Midbrain (tissue), 1 donor: Measurements from ENCODE around the gene E2F2.

Experiments
- DNase-seq: peaks from one replicate; lab custom pipeline; 2025; lab: John Stamatoyannopoulos, UW

The E2F2 gene

DNA sequence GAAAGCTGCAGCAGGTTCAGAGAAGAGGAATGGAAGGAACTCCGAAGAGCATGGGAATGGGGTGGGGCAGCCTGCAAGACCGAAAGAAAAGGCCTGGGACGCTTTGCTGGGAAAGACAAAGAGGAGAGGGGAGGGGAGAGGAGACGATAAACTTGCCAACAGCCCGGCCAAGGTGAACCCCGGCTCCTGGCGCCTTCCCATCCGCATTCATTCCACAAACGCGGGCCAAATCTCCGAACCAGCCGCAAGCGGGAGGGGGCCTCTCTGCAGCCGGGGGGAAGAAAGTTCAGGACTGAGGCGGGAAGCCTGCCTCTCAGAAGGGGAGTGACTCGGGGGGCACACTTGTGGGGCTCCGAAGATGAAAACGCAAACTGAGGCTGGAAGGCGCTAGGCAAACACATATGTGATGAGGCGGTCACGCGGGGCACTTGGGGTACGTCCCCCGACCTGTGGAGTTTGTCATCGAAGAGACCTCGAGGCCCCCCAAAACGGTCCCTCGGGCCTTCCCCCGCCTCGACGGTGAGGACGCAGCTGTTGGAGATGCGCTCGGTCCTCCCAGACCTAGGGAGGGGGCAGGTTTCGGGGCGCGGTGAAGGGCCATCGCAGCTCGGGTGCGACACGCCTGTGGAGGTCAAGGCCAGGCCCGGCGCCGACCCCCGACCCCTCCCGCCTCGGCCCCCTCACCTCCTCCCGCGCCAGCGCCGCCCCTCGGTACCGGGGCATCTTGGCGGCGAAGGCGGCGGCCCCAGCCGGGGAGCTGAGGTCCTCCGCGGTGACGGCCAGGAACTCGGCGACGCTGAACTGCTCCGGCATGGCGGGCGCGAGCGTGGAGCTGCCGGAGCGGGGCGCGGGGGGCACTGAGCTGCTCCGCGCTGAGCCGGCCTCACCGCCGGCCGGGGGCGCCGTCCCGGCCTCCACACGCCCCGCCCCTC, 47.4 kb downstream of the E2F2 start, which contains the start of gene ASAP3:
Gene ASAP3 (minus strand): TSS at position 859 of the 932 bp plus-strand sequence. CDS start 46 bp downstream, at position 813.
- peak; percentile 35 for DNase-seq

GRCh38 chr1:23481904-23482303, 49.1 kb downstream of the E2F2 start:
- no peak for DNase-seq

- no peak for DNase-seq
These were observed 49.9 kb downstream of the E2F2 start for GRCh38 chr1:23481026-23481597.

DNA sequence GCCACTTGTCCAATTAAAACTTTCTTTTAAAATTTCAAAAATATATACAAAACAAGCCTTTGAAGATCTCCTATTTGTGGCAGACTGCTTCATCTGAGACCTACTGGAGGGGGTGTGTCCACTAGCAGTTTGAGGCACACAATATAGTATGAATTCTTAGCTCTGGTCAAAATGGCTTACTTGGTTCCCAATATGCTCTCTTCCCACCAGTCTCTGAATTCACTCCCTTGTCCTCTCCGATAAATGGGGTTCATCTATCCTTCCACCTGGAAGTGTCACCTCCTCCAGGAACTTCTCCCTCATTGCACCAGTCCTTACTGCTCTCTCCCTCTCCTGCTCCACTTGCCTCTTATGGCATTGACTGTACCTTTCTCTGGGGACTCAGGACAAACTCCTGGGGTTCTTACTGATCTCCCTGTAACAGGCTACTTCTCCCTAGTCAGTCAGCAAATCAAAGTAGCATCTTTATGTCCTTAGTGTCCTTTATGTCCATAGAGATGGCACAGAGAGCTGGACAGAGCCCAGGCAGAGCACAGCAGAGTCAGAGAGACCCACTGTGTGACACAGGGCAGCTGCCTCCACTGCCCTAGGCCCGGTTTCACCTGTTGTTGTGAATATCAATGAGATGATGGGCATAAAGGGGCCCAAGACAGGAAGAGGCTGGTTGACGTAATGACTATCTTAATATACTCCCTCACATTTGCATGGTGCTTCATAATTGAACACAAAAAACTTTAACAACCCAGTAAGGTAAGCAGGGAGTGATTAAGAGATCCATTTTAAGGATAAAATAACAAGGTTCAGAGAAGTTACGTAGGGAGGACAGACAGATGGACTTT, 50.6 kb downstream of the E2F2 start:
- no peak for DNase-seq

- no peak for DNase-seq
These were observed 51.4 kb downstream of the E2F2 start for GRCh38 chr1:23479666-23479941.

- peak; percentile 42 for DNase-seq
These were observed 52.0 kb downstream of the E2F2 start for GRCh38 chr1:23478896-23479665.

DNA sequence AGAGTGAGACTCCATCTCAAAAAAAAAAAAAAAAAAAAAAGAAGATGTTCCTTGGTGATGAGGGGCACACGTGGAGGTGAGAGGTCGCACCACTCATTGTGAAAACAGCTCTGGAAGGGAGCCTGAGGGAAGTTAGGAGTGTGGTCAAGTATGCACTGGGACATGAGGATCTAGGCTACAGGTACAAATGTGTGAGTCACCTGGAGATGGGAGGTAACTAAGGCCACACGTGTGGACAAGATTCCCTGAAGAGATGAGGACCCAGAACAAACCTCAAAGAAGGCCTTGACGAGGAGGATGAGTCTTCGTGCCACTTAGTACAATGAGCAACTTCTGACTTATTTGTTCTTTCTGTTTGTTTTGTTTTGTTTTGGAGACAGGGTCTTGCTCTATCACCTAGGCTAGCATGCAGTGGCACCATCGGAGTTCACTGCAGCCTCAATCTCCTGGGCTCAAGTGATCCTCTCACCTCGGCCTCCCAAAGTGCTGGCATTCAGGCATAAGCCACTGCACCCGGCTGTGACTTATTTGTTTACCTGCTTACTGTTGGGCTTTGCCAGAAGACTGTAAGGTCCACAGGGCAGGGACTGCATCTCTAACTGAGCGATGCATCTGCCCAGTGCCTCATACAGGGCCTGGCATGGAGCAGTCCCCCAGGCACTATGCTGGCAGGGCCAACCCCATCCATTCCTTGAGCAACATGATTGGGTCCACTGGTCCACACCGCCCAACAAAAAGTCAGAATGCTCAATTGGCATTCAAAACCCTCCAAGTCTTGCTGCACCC, 53.5 kb downstream of the E2F2 start:
- DNase-seq, result no peak

GRCh38 chr1:23475641-23476040, 55.4 kb downstream of the E2F2 start:
- DNase-seq, result no peak

DNA sequence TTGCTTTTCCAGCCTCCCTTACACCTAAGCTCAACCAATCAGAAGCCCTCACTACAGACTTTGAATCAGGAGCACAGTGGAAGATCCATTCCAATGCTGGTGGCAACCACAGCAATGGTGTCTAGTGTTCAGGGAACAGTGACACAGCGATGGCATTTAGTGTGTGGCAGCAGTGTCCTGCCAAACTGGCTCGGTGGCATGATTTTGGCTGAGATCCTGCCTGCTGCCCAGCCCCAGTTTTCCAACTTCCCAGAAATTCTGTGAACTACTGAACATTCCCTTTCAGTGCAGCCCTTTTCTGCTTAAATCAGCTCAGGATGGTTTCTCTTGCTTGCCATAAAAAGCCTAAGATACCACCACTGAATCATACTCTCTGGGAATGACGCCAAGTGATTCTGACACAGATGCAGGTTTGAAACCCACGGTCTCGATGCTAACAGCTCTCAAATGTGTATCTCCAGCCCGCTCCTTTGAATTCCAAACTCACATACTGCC, 55.9 kb downstream of the E2F2 start:
- DNase-seq, result peak; percentile 29

- DNase-seq, result no peak
These were observed 57.8 kb downstream of the E2F2 start for GRCh38 chr1:23473037-23473800.

DNA sequence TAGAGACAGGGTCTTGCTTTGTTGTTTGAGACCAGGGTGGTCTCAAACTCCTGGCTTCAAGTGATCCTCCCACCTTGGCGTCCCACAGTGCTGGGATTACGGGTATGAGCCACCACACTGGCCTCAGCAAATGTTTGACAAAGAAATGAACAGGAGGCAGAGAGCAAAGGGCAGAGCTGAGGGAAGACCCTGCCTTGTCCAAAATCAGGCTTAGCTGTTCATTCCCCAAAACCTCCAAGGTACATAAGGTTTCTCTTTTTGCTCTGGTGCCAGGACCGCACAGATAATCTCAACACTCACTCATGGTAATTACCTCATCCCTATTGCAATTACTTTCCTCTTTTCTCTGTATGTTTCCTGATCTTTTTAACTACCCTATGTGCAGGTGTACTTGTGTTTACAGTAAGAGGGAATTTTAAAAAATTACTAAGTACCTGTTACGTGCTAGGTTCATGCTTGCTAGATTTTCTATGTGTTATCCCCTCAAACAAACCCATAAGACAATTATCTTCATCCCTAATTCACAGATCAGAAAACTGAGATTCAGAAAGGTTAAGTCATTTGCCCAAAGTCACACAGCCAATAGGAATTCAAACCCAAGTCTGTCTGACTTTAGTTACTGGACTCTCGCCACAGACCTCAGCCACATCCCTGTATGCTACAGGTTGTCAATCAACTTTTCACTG, 58.5 kb downstream of the E2F2 start:
- no peak for DNase-seq

GRCh38 chr1:23471473-23472075, 59.5 kb downstream of the E2F2 start:
- no peak for DNase-seq

DNA sequence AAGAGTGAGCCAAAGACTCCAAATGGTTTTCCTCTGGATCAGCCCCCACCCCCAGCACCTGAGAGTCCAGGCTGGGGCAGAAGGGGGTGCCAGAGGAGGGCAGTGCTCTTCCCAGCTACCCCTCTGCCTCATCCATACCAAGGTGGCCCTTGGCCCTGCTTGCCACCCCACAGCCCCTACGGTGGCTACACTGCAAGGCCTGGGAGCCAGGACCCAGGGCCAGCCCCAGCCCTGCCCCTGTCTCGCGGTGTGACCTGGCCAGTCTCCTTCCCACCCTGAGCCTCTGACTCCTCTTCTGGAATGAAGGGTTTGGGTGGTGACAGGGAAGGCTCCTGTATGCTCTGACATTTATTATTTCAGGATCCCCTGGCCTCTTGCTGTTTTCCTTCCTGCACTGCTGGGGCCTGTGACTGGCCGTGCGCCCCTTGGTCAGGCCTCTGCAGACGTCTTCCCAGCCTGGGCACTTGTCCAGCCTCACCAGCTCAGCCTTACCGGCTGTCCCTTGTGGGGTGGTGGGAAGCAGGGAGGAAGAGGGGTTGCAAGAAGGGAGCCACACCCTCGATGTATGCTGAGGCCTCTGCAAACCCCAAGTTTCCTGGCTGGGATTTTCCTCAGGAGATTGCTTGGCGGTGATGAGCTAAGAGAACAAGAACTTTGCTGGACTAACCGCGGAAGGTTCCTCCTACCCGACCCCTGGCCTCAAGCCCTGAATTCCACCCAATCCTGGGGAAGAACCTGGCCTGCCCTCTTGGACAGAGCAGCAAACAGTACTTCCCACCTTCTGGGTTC, 60.6 kb downstream of the E2F2 start:
- DNase-seq, result no peak

GRCh38 chr1:23469372-23469982, 61.6 kb downstream of the E2F2 start:
- DNase-seq, result no peak

DNA sequence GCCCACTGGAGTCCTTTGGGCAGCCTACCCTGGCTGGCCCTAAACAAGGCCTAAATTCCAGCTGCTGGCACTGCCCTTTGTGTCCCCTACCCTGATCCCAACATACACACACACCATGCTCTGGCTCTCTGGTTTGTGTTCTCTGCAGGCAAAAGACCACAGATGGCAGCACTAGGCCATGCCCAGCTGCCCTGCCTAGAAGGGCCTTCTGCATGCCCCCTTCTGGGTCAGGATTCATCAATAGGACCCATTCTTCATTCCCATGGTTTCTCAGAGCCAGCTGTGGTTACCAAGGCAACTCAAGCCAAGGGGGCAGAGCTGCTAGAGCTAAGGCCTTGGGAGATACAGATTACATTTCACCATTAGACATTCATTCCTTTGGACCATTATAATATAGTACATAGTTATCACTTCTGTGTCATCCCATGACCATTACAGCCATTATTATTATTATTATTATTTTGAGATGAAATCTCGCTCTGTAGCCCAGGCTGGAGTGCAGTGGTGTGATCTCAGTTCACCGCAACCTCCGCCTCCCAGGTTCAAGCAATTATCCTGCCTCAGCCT, 64.5 kb downstream of the E2F2 start:
- peak; percentile 70 for DNase-seq

- no peak for DNase-seq
These were observed 67.7 kb downstream of the E2F2 start for GRCh38 chr1:23463286-23463685.

DNA sequence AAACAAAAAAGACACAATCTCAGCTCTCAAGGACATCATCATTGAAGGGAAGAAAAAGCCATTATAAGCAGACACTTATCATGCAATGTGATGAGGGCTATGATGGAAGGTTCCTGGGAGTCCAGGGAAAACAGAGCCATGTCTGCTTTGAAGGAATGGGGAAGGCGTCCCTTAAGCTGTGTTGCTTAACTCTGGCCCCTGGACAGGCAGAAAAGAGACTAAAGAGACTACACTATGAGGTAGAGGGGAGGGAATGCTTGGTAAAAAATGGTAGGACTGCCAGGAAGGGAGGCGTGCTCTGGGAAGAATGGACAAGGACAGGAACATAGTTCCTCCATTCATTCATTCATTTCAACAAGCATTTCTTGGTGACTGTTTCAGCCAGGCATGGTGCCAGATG, 68.3 kb downstream of the E2F2 start:
- DNase-seq, result no peak

GRCh38 chr1:23461050-23461449, 70.0 kb downstream of the E2F2 start:
- no peak for DNase-seq
